ENCODE measurements around the gene TMEM87B. TPM values are rescaled to one million over a fixed set of nuclear protein-coding genes. Genes with fewer than 3 reads are reported as not detected.

The TMEM87B gene
- total RNA-seq, 1 experiment from 2014 or later, result 10.5 TPM

GRCh38 chr2:112168422-112169124 lies 113.5 kb downstream of the TMEM87B start:
- DNase-seq, result no peak
- TF ChIP-seq, protein P1, sequence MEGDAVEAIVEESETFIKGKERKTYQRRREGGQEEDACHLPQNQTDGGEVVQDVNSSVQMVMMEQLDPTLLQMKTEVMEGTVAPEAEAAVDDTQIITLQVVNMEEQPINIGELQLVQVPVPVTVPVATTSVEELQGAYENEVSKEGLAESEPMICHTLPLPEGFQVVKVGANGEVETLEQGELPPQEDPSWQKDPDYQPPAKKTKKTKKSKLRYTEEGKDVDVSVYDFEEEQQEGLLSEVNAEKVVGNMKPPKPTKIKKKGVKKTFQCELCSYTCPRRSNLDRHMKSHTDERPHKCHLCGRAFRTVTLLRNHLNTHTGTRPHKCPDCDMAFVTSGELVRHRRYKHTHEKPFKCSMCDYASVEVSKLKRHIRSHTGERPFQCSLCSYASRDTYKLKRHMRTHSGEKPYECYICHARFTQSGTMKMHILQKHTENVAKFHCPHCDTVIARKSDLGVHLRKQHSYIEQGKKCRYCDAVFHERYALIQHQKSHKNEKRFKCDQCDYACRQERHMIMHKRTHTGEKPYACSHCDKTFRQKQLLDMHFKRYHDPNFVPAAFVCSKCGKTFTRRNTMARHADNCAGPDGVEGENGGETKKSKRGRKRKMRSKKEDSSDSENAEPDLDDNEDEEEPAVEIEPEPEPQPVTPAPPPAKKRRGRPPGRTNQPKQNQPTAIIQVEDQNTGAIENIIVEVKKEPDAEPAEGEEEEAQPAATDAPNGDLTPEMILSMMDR (conservative IDR thresholded peaks at IDR 0.05), result no peak
- H3K27me3 ChIP-seq (ENCODE audit: insufficient read depth, low read length), result no peaks in the 10 kb centered on the region
- H3T11ph ChIP-seq (ENCODE audit: low read length), result no peak overlapping the region
- H3K27ac ChIP-seq (ENCODE audit: insufficient read length, low read depth, low read length), result no peak overlapping the region
- Mint-ChIP-seq H3K27ac (no peak overlapping the region), H3K36me3 (ENCODE audit: insufficient read depth in 1 of 3, low read depth in 3 of 3) (no peaks in the 10 kb centered on the region), H3K4me1 (peaks cover 2 to 6% of the 10 kb centered on the region in 2 experiments; a peak in 1 of 4 replicates), H3K9me3 (no peaks in the 10 kb centered on the region), H3K4me3 (no peak overlapping the region), H3K27me3 (ENCODE audit: low read depth) (peaks cover 1% of the 10 kb centered on the region)
- no peak overlapping the region for H3K4me2 ChIP-seq (ENCODE audit: insufficient read depth, insufficient read length, low read length)
- H3K9me3 ChIP-seq (ENCODE audit: control insufficient read depth, low read depth, low read length), result no peaks in the 10 kb centered on the region
- no peak overlapping the region for H2BK120ac ChIP-seq (ENCODE audit: low read depth, low read length, poor library complexity, severe bottlenecking)
- no peak overlapping the region for H3K9ac ChIP-seq (ENCODE audit: extremely low read depth, insufficient read length, low read length)
- H3K79me1 ChIP-seq (ENCODE audit: insufficient read depth, low read depth, low read length, poor library complexity, severe bottlenecking), result no peaks in the 10 kb centered on the region
- no peak overlapping the region for H2AFZ ChIP-seq (ENCODE audit: low read length)
- no peak overlapping the region for H2BK20ac ChIP-seq (ENCODE audit: low read depth, low read length, poor library complexity, severe bottlenecking)
- no peak overlapping the region for H2BK12ac ChIP-seq (ENCODE audit: insufficient read length, low read depth, low read length)
- no peak overlapping the region for H3K18ac ChIP-seq (ENCODE audit: insufficient read length, low read depth, low read length)
- H3K14ac ChIP-seq (ENCODE audit: insufficient read depth, low read length), result no peak overlapping the region
- H3K23ac ChIP-seq (ENCODE audit: insufficient read length, low read depth, low read length), result no peak overlapping the region
- WGBS (ENCODE audit: extremely low coverage, insufficient read length, low lambda C conversion rate), result no CpG with 5 or more reads among the region's 10 CpGs
- no peak overlapping the region for H2BK5ac ChIP-seq (ENCODE audit: insufficient read length, low read length)
- no peak overlapping the region for H3K56ac ChIP-seq (ENCODE audit: insufficient read length, low read depth, low read length)
- H3K23me2 ChIP-seq (ENCODE audit: insufficient read length, low read depth, low read length, poor library complexity, severe bottlenecking), result no peaks in the 10 kb centered on the region
- no peak overlapping the region for H4K5ac ChIP-seq (ENCODE audit: insufficient read length, low read depth, low read length)
- no peak overlapping the region for H3K4ac ChIP-seq (ENCODE audit: low read depth, low read length)
- no peaks in the 10 kb centered on the region for H3K4me1 ChIP-seq (ENCODE audit: insufficient read depth, low read length)
- H4K8ac ChIP-seq (replicated peaks; ENCODE audit: insufficient read length, low read depth, low read length), result no peak overlapping the region
- H2AK5ac ChIP-seq (ENCODE audit: insufficient read length, low read length), result no peak overlapping the region
- H2BK15ac ChIP-seq (ENCODE audit: low read depth, low read length), result no peak overlapping the region
- no peak overlapping the region for H4K91ac ChIP-seq (ENCODE audit: insufficient read length, low read depth, low read length)
- H4K20me1 ChIP-seq (ENCODE audit: control insufficient read depth, insufficient read depth, insufficient read length), result no peaks in the 10 kb centered on the region
- no peaks in the 10 kb centered on the region for H3K79me2 ChIP-seq (ENCODE audit: insufficient read depth, low read length)

Other genes starting within 250 kb of the TMEM87B start
- gene ANAPC1, start 171.1 kb upstream of the TMEM87B start, total RNA-seq (2021), result 79.1 and 87.7 TPM in 2 replicates
- 4.2 and 4.8 TPM in 2 replicates for gene MERTK, start 156.7 kb upstream of the TMEM87B start, total RNA-seq (2021)
- gene FBLN7, start 83.1 kb downstream of the TMEM87B start, total RNA-seq (2021), result 1.3 and 1.4 TPM in 2 replicates
- 6.9 TPM in 2 replicates for gene ZC3H8, start 199.8 kb downstream of the TMEM87B start, total RNA-seq (2021)
- 3.5 and 4.8 TPM in 2 replicates for gene ZC3H6, start 220.3 kb downstream of the TMEM87B start, total RNA-seq (2021)